HG03064 (cell line): ENCODE results near the gene CRBN.
A peak's percentile ranks its signal among the peaks of the same experiment; 100 is the strongest.

Experiments
- ATAC-seq: cut with Tn5 transposase; IDR thresholded peaks from one replicate; pipeline ENCODE4 v1.9.1; 2021; ENCODE audit warnings: low read depth; ENCODE audit not compliant: unreplicated experiment

The CRBN gene

GRCh38 chr3:3179407-3180094, at the start of gene CRBN:
TSS of gene CRBN (minus strand) at chr3:3179691. CDS start at chr3:3179687, 4 bp downstream.
- peak; percentile 99 for ATAC-seq

DNA sequence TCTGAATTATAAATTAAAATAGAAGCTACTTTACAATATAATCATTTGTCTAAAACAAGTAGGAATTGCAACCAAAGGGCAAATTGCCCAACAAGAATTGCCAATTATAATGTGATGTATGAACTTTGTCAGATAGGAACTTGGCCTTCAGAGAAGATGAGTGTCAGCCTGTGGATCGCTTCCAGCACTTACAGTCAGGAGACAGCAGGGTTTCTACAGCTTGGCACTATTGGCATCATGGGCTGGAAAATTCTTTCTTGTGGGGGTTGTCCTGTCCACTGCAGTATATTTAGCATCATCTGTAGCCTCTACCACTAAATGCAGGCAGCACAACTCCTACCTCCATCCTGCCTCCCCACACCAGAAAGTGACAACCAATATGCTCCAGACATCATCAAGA, 48.1 kb upstream of the CRBN start:
- no peak for ATAC-seq

DNA sequence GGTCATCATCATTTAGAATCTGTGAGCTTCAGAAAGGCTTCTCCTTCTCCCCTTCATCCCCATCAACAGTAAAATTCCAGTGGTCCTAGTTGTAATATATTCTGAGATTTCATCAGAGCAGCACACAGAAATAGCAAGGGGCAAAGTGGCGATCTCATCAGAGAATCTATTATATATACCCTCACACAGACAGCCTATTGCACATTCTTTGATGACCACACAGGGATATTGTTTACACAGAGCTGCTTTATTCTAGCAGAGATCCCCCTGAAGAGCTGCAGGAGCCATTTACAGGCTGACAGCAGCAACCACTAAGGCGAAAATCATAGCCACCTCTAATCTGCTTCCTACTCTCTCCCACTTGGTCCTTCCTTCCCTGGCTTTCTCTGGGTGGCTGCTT, 42.0 kb upstream of the CRBN start:
- no peak for ATAC-seq

DNA sequence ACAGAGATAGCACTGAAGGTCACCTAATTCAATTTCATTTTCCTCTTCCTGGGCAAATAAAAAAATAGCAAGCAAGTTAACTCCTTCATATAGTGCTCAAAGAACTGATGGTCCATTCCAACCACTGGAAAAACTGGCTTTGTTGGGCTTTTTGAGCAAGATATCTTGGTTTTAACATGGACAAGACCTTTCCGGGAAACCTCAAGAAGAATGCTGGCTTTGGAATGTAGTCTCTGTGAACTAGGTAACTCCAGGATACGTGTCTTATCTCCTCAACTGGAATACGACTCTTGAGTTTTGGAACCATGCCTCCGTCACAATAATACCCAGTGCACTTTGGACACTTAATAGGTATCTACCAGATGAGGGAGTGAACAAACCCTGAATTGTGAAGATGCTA, 36.9 kb upstream of the CRBN start:
- no peak for ATAC-seq

DNA sequence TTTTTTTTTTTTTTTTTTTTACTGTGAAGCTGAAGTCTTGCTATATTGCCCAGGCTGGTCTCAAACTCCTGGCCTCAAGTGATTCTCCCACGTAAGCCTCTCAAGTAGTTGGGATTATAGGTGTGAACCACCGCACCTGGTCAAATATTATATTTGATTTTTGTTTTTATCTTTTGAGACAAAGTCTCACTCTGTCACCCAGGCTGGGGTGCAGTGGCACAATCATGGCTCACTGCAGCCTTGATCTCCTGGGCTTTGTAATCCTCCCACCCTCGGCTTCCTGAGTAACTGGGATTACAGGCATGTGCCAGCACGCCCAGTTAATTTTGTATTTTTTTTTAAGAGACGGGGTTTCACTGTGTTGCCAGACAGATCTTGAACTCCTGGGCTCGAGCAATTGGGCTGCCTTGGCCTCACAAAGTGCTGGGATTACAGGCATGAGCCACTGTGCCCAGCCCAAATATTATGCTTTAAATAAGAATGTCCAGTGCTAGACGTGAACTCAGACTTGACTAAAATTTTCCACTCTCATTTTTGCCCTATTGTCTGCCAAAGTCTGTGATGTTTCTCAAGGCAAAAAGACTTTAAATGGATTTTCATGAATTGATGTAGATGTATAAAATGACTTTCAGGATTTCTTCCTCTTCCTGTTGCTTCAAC, 33.4 kb upstream of the CRBN start:
- no peak for ATAC-seq

- no peak for ATAC-seq
Measured at GRCh38 chr3:3209714-3210113, 30.2 kb upstream of the CRBN start.

- ATAC-seq, result no peak
Measured at GRCh38 chr3:3209057-3209456, 29.6 kb upstream of the CRBN start.

GRCh38 chr3:3201611-3202010, 22.1 kb upstream of the CRBN start:
- peak; percentile 91 for ATAC-seq

DNA sequence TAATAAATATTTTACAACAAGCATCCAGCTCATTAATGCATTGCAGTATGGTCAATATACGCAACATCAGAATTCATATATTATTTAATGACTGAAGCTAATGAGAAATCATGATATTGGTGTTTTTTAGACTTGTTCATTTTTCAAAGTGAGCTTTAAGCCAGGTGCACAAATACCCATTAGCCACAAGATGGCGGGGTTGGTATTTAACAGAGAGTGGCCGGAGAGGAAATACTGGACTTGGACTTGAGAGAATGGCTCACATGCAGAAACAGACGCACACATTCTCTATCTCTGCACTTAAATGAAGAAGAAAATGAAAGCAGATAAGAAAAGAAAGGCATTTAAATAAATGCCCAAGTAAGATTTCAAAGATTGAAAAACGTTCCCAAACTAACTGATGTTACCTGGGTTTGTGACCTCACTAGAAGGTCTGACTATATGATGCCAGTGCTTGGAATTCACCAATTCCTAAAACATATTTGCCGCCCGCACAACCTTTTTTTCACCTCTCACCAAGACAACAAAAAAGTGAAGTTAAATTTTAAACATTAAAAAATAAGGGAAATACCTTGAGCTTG, 21.2 kb upstream of the CRBN start:
- ATAC-seq, result peak; percentile 74

- ATAC-seq, result no peak
Measured at GRCh38 chr3:3199306-3199705, 19.8 kb upstream of the CRBN start.

- ATAC-seq, result no peak
Measured at GRCh38 chr3:3196148-3196861, 16.8 kb upstream of the CRBN start.

DNA sequence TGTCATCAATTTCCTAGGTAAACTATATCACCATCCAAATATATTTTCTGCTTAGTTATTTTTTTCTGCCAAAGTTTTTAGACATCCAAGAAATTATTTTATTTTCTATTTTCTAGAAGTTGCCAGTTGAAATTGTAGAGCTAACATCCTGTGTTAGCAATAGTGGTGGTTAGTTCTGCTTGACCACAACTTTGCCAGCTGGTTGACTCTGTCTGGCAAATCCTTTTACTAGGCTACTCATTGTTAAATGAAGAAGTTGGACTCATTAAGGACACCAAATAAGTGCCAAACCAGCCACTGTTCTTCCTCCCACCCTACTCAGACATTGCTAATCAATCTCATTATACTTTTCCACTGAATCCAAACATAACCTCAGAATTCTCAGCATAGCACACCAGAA, 15.4 kb upstream of the CRBN start:
- no peak for ATAC-seq

GRCh38 chr3:3192286-3192675, 12.8 kb upstream of the CRBN start:
- ATAC-seq, result no peak

GRCh38 chr3:3191675-3192285, 12.3 kb upstream of the CRBN start:
- ATAC-seq, result no peak

- no peak for ATAC-seq
Measured at GRCh38 chr3:3189961-3190360, 10.5 kb upstream of the CRBN start.

DNA sequence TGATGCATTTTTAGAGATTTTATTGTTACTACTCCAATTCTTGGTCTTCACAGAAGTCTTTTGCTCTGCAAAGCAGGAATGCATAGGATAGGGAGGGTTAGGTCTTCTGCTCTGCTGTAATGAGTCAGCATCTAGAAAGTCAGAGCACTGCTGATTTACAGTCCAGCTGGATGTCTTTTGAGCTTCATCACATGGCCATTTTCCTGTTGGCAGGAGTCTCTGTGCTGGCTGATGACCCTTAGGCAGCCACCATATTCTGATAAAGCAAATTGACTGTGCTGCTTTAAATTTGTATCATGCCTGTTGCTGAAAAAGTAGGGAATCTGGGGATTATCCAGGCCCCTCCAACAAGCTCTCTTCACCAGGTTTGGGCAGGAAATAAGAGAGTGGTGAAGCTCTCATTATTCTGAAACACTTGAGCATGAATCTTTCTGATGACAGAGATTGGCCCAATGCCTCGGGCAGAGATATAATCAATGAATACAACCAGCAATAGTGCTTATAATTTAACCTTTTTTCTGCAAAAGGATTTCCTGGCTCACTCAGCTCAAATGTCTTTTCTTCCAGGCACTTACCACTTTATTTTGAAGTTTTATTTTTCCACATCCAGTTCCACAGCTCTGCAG, 9.7 kb upstream of the CRBN start:
- no peak for ATAC-seq

- no peak for ATAC-seq
Measured at GRCh38 chr3:3184876-3185275, 5.4 kb upstream of the CRBN start.

DNA sequence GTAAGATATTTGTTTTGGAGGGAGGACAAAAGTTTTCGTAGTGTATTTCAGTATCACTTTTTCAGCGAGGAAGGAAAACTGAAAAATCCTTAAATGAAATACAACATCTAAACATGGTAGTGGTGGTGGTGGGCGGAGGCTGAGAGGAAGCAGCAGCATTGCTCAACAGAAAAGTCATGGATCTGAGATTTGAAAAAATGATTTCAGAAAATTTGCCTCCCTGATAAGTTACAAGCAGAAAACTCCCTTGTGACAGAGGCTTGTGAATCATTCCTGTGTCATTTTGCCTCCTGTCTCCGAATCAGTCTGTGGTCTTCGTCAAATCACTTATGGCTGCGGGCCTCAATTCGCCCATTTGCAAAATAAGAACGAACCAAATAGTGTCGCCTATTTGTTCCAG, 965 bp upstream of the CRBN start:
- ATAC-seq, result no peak

- no peak for ATAC-seq
Measured at GRCh38 chr3:3178498-3179328, 778 bp downstream of the CRBN start.
